DMS53 treated with DMSO at 0.1 percent for 48 hours (cell line): ENCODE data around the gene DBNL.

Experiments
- DNase-seq: peaks from one replicate; lab custom pipeline; 2025; ENCODE audit not compliant: unreplicated experiment; lab: John Stamatoyannopoulos, UW

The DBNL gene

GRCh38 chr7:44060948-44061644 is 16.6 kb downstream of the DBNL start:
- DNase-seq = no peak

- DNase-seq = no peak
These were observed 17.2 kb downstream of the DBNL start for GRCh38 chr7:44061645-44062179.

- no peak for DNase-seq
These were observed 17.8 kb downstream of the DBNL start for GRCh38 chr7:44062180-44062902.

GRCh38 chr7:44062903-44063295 is 18.4 kb downstream of the DBNL start:
- no peak for DNase-seq

- no peak for DNase-seq
These were observed 19.0 kb downstream of the DBNL start for GRCh38 chr7:44063547-44063893.

GRCh38 chr7:44063894-44064651 is 19.6 kb downstream of the DBNL start:
- DNase-seq = no peak

- DNase-seq = no peak
These were observed 20.4 kb downstream of the DBNL start for GRCh38 chr7:44064791-44065430.

GRCh38 chr7:44065431-44066110 is 21.1 kb downstream of the DBNL start, which contains the start of gene PGAM2:
Gene PGAM2 (minus strand): TSS chr7:44065567. CDS start chr7:44065529, 38 bp downstream.
- no peak for DNase-seq

GRCh38 chr7:44066111-44066460 is 21.6 kb downstream of the DBNL start:
- DNase-seq = no peak

- no peak for DNase-seq
These were observed 22.1 kb downstream of the DBNL start for GRCh38 chr7:44066494-44067063.

GRCh38 chr7:44067064-44067951 is 22.8 kb downstream of the DBNL start:
- DNase-seq = peak; percentile 13

GRCh38 chr7:44068054-44068453 is 23.6 kb downstream of the DBNL start:
- peak; percentile 28 for DNase-seq

GRCh38 chr7:44071726-44072363 is 27.3 kb downstream of the DBNL start:
- no peak for DNase-seq

GRCh38 chr7:44072364-44073231 is 28.1 kb downstream of the DBNL start:
- peak; percentile 16 for DNase-seq

- no peak for DNase-seq
These were observed 29.3 kb downstream of the DBNL start for GRCh38 chr7:44073664-44074348.

- DNase-seq = no peak
These were observed 29.8 kb downstream of the DBNL start for GRCh38 chr7:44074349-44074695.

GRCh38 chr7:44075296-44076075 is 31.0 kb downstream of the DBNL start:
- no peak for DNase-seq
